ENCODE results near the gene ATP9A.

DNA sequence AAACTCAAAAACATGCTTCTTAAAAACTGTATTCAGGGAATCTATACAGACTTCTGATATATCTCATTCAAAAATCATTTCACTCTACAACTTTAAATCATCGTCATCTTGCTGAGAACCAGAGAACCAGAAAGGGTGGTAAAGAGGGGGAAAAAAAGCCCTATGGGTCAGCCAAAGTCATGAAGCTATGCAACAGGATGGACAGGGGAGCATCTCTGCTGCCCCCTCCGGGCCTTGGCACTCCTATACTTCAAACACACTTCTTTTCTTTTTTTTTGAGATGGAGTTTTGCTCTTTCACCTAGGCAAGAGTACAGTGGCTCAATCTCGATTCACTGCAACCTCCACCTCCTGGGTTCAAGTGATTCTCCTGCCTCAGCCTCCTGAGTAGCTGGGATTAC, 152.1 kb downstream of the ATP9A start:
- no peak for TF ChIP-seq MXI1 (IDR thresholded peaks at IDR 0.05; ENCODE audit: low read depth, low read length)
- TF ChIP-seq SMC3 (IDR thresholded peaks at IDR 0.05; ENCODE audit: low read depth, low read length) = no peak
- TF ChIP-seq, protein P1, sequence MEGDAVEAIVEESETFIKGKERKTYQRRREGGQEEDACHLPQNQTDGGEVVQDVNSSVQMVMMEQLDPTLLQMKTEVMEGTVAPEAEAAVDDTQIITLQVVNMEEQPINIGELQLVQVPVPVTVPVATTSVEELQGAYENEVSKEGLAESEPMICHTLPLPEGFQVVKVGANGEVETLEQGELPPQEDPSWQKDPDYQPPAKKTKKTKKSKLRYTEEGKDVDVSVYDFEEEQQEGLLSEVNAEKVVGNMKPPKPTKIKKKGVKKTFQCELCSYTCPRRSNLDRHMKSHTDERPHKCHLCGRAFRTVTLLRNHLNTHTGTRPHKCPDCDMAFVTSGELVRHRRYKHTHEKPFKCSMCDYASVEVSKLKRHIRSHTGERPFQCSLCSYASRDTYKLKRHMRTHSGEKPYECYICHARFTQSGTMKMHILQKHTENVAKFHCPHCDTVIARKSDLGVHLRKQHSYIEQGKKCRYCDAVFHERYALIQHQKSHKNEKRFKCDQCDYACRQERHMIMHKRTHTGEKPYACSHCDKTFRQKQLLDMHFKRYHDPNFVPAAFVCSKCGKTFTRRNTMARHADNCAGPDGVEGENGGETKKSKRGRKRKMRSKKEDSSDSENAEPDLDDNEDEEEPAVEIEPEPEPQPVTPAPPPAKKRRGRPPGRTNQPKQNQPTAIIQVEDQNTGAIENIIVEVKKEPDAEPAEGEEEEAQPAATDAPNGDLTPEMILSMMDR (IDR thresholded peaks at IDR 0.05) = peak; percentile 27
- TF ChIP-seq, protein P2, sequence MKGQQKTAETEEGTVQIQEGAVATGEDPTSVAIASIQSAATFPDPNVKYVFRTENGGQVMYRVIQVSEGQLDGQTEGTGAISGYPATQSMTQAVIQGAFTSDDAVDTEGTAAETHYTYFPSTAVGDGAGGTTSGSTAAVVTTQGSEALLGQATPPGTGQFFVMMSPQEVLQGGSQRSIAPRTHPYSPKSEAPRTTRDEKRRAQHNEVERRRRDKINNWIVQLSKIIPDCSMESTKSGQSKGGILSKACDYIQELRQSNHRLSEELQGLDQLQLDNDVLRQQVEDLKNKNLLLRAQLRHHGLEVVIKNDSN (IDR thresholded peaks at IDR 0.05; ENCODE audit: borderline replicate concordance, low read depth) = no peak
- no peak for TF ChIP-seq RAD21 (IDR thresholded peaks at IDR 0.05; ENCODE audit: low read length)
- TF ChIP-seq GATA2 (CRISPR knock-in tag; IDR thresholded peaks at IDR 0.05) = no peak
- TF ChIP-seq FOXM1 (IDR thresholded peaks at IDR 0.05; ENCODE audit: low read depth) = no peak
- TF ChIP-seq NRF1 (IDR thresholded peaks at IDR 0.05; ENCODE audit: low read depth, low read length) = no peak
- TF ChIP-seq NFIC (IDR thresholded peaks at IDR 0.05; ENCODE audit: borderline replicate concordance) = no peak
- no peak for TF ChIP-seq EP300 (IDR thresholded peaks at IDR 0.05; ENCODE audit: borderline replicate concordance in 1 of 2, low read depth in 1 of 2, low read length in 1 of 2)
